A673 (cell line): ENCODE results near the gene IQCE.

Source experiments
- CTCF ChIP-seq: fragments of 300-800, 200-600 bp; sonication (generic); conservative IDR thresholded peaks from 2 replicates; pipeline ENCODE4 v1.5.1; 2017; ENCODE audit warnings: low read depth, mild to moderate bottlenecking, antibody characterized with exemption, low read length, moderate library complexity, mixed read lengths
- EZH2 ChIP-seq: fragments of 200-600 bp; sonication (generic); IDR thresholded peaks from 2 replicates; pipeline ENCODE4 v1.6.1; 2017; ENCODE audit warnings: borderline replicate concordance, low read depth, mild to moderate bottlenecking, mixed read lengths, antibody characterized with exemption, low read length; ENCODE audit not compliant: poor library complexity, severe bottlenecking

GRCh38 chr7:2651847-2652735, 93.3 kb downstream of the IQCE start:
- TF ChIP-seq CTCF, result no peak
- no peak for TF ChIP-seq EZH2
